K562 (cell line): ENCODE data around the gene PLEKHO2. TPM values are rescaled to one million over a fixed set of nuclear protein-coding genes. Genes with fewer than 3 reads are reported as not detected.
A peak's percentile ranks its signal among the peaks of the same experiment; 100 is the strongest.

ENCODE experiments used
- CBX3 ChIP-seq, 2 experiments: IDR thresholded peaks; 1 replicate in 1 of 2; 2 replicates in 1 of 2; pipeline ENCODE4 v1.6.1; 2012; ENCODE audit warnings: inconsistent platforms in 2 of 2, low read length in 2 of 2, borderline replicate concordance in 1 of 2, control low read depth in 1 of 2
- CTBP1 ChIP-seq: fragments of 450-650 bp; IDR thresholded peaks from 2 replicates; pipeline ENCODE4 v1.6.1; 2016; ENCODE audit warnings: borderline replicate concordance
- CTCF ChIP-seq, 3 experiments: IDR thresholded peaks in 2 of 3; conservative IDR thresholded peaks in 1 of 3; 2 replicates each; pipeline ENCODE4 v1.5.1; 2011 to 2012; ENCODE audit warnings: low read length in 3 of 3, mild to moderate bottlenecking in 3 of 3, control low read depth in 2 of 3, improper control_type of control experiment in 1 of 3, inconsistent platforms in 1 of 3, low read depth in 1 of 3, mixed read lengths in 1 of 3, moderate library complexity in 1 of 3; ENCODE audit not compliant: insufficient read depth in 2 of 3
- IRF9 ChIP-seq: fragments of 450-650 bp; IDR thresholded peaks from 2 replicates; pipeline ENCODE4 v1.6.1; 2016; ENCODE audit warnings: missing biosample characterization, missing genetic modification characterization
- MAZ ChIP-seq, 2 experiments: fragments of 450-650 bp in 1 of 2; sonication (generic) in 1 of 2; formaldehyde crosslinking; IDR thresholded peaks in 1 of 2; conservative IDR thresholded peaks in 1 of 2; 2 replicates each; pipeline versions ENCODE4 v1.4.0 to v1.5.0; 2020; ENCODE audit warnings: mild to moderate bottlenecking in 1 of 2, missing genetic modification reagents in 1 of 2
- REST ChIP-seq, 2 experiments: fragments of 450-650 bp; formaldehyde crosslinking in 1 of 2; IDR thresholded peaks; 2 replicates each; pipeline versions ENCODE4 v1.4.0 to v1.6.1; 2014 to 2020; ENCODE audit warnings: mild to moderate bottlenecking in 2 of 2, borderline replicate concordance in 1 of 2, low read depth in 1 of 2
- SMC3 ChIP-seq: conservative IDR thresholded peaks from 2 replicates; pipeline ENCODE4 v1.6.1; 2011; ENCODE audit warnings: low read depth, low read length, improper control_type of control experiment; ENCODE audit not compliant: insufficient read depth
- TEAD1 ChIP-seq, 2 experiments: fragments of 450-650 bp in 1 of 2; sonication (generic) in 1 of 2; formaldehyde crosslinking; IDR thresholded peaks; 2 replicates each; pipeline versions ENCODE4 v1.4.0 to v1.8.0; 2020 to 2022; ENCODE audit warnings: mild to moderate bottlenecking in 2 of 2, missing genetic modification reagents in 1 of 2
- VEZF1 ChIP-seq: fragments of 200-800 bp; sonication (Bioruptor generic); IDR thresholded peaks from 2 replicates; pipeline ENCODE4 v1.6.1; 2017; ENCODE audit warnings: missing genetic modification characterization, missing compliant biosample characterization
- XRCC5 ChIP-seq: fragments of 200-400 bp; formaldehyde crosslinking; IDR thresholded peaks from 2 replicates; pipeline ENCODE4 v1.6.1; 2017; ENCODE audit warnings: low read depth, mild to moderate bottlenecking, low read length
- ZBTB7A ChIP-seq: IDR thresholded peaks from 2 replicates; pipeline ENCODE4 v1.6.1; 2011; ENCODE audit warnings: low read depth, mild to moderate bottlenecking, low read length, moderate library complexity, borderline replicate concordance; ENCODE audit not compliant: control insufficient read depth
- ZFP30 ChIP-seq: fragments of 250-450 bp; sonication (Bioruptor Pico); IDR thresholded peaks from 2 replicates; pipeline ENCODE4 v1.8.0; 2022; ENCODE audit warnings: moderate library complexity, mild to moderate bottlenecking, inconsistent platforms, borderline replicate concordance
- polyA plus RNA-seq, 8 experiments: library from polyadenylated mRNA; depleted of rRNA in 4 of 8; stranded (reverse) in 5 of 8; unstranded in 3 of 8; fragments of >200 nt; fragmentation: Nextera tagmentation in 2 of 8; fragmentation: Illumina TruSeq in 1 of 8; extraction: Ambion mirVana in 2 of 8; extraction: Trizol in 1 of 8; gene quantifications; 2 replicates each; pipeline versions ENCODE4 v1.2.1 to v1.2.3, GENCODE V29; 2011 to 2014; ENCODE audit warnings: inconsistent platforms in 1 of 8, missing spikeins in 1 of 8
- total RNA-seq, 7 experiments: library from RNA; depleted of rRNA in 6 of 7; stranded (reverse); fragments of >200 nt in 6 of 7; fragmentation: Illumina TruSeq in 2 of 7; extraction: Trizol in 2 of 7; gene quantifications; 2 replicates each; pipeline versions ENCODE4 v1.2.1 to v1.2.3, GENCODE V29; 2011 to 2021; ENCODE audit warnings: low replicate concordance in 1 of 7

PLEKHO2 gene
- total and polyA plus RNA-seq, 9 of the 15 experiments (the other 6 are each of a cell fraction or from before 2014, with no cell fraction given) = 0.24 to 8.8 (median 5.5) TPM

GRCh38 chr15:64905119-64905831, 63.6 kb downstream of the PLEKHO2 start (continued):
- peak; percentile 76 to 89 (median 85) for TF ChIP-seq CTCF (IDR thresholded peaks at IDR 0.05 in 2 of 3, conservative IDR thresholded peaks at IDR 0.05 in 1 of 3; ENCODE audit: insufficient read depth in 2 of 3, low read depth in 1 of 3, low read length in 3 of 3)
- no peak for TF ChIP-seq IRF9
- TF ChIP-seq CBX3 (IDR thresholded peaks at IDR 0.05; ENCODE audit: borderline replicate concordance in 1 of 2, low read length in 2 of 2) = no peak
- TF ChIP-seq SMC3 = peak; percentile 81
- TF ChIP-seq TEAD1 (CRISPR knock-in tag; IDR thresholded peaks at IDR 0.05) = 0 out of 4 replicates have a peak, but pooled peaks of 1 of the 2 experiments have one; percentile 29
- no peak for TF ChIP-seq ZFP30 (CRISPR knock-in tag)
- TF ChIP-seq VEZF1 (CRISPR knock-in tag) = peak; percentile 19; the same call in 1 of the 2 replicates
- TF ChIP-seq ZBTB7A = no peak; the same call in 1 of the 2 replicates
- TF ChIP-seq CTBP1 = peak; percentile 44; the same call in 1 of the 2 replicates
- TF ChIP-seq XRCC5 = 0 out of 2 replicates have a peak, but pooled peaks have one; percentile 58
- peak in 1 of 2 experiments; percentile 71; a peak in 2 of 4 replicates for TF ChIP-seq MAZ (CRISPR knock-in tag; conservative IDR thresholded peaks at IDR 0.05 in 1 of 2, IDR thresholded peaks at IDR 0.05 in 1 of 2)
- TF ChIP-seq REST (IDR thresholded peaks at IDR 0.05; ENCODE audit: borderline replicate concordance) = peak; percentile 79
- no peak for TF ChIP-seq REST (CRISPR knock-in tag; IDR thresholded peaks at IDR 0.05; ENCODE audit: low read depth)
